ENCODE data around the gene CPLX3. TPM values are rescaled to one million over a fixed set of nuclear protein-coding genes. Genes with fewer than 3 reads are reported as not detected.
A peak's percentile ranks its signal among the peaks of the same experiment; 100 is the strongest.

CPLX3 gene
- total RNA-seq, 1 experiment from 2014 or later = not detected

GRCh38 chr15:74828835-74829234 is 2.4 kb downstream of the CPLX3 start:
- no peak for DNase-seq (ENCODE audit: low spot score)

- no peak for DNase-seq (ENCODE audit: low spot score)
Observed at GRCh38 chr15:74829486-74829885, 3.1 kb downstream of the CPLX3 start.

GRCh38 chr15:74829991-74830390 is 3.6 kb downstream of the CPLX3 start:
- DNase-seq (ENCODE audit: low spot score) = no peak

GRCh38 chr15:74830868-74831267 is 4.4 kb downstream of the CPLX3 start:
- no peak for DNase-seq (ENCODE audit: low spot score)

- DNase-seq (ENCODE audit: low spot score) = no peak
Observed at GRCh38 chr15:74831813-74832495, 5.5 kb downstream of the CPLX3 start.

GRCh38 chr15:74832826-74833225 is 6.4 kb downstream of the CPLX3 start:
- no peak for DNase-seq (ENCODE audit: low spot score)

GRCh38 chr15:74833376-74834107 is 7.1 kb downstream of the CPLX3 start:
- DNase-seq (ENCODE audit: low spot score) = no peak

GRCh38 chr15:74835312-74835823 is 8.9 kb downstream of the CPLX3 start:
- peak; percentile 62 for DNase-seq (ENCODE audit: low spot score)

GRCh38 chr15:74836846-74837245 is 10.4 kb downstream of the CPLX3 start:
- DNase-seq (ENCODE audit: low spot score) = no peak

GRCh38 chr15:74837482-74838136 is 11.2 kb downstream of the CPLX3 start:
- DNase-seq (ENCODE audit: low spot score) = no peak

GRCh38 chr15:74838137-74838516 is 11.7 kb downstream of the CPLX3 start:
- DNase-seq (ENCODE audit: low spot score) = no peak

- no peak for DNase-seq (ENCODE audit: low spot score)
Observed at GRCh38 chr15:74838746-74839525, 12.5 kb downstream of the CPLX3 start.

- no peak for DNase-seq (ENCODE audit: low spot score)
Observed at GRCh38 chr15:74839526-74840395, 13.3 kb downstream of the CPLX3 start.

GRCh38 chr15:74840851-74841775 is 14.7 kb downstream of the CPLX3 start:
- no peak for DNase-seq (ENCODE audit: low spot score)

- no peak for DNase-seq (ENCODE audit: low spot score)
Observed at GRCh38 chr15:74841891-74842373, 15.5 kb downstream of the CPLX3 start.

- peak; percentile 82 for DNase-seq (ENCODE audit: low spot score)
Observed at GRCh38 chr15:74842581-74843444, 16.4 kb downstream of the CPLX3 start, which contains the start of gene ULK3. Gene ULK3, minus strand, starts transcription at chr15:74843156. Its CDS starts 51 bp downstream, at chr15:74843105.

GRCh38 chr15:74843445-74843828 is 17.0 kb downstream of the CPLX3 start:
- no peak for DNase-seq (ENCODE audit: low spot score)

GRCh38 chr15:74843891-74844299 is 17.5 kb downstream of the CPLX3 start:
- DNase-seq (ENCODE audit: low spot score) = no peak
